ENCODE data around the gene TLL2.

DNA sequence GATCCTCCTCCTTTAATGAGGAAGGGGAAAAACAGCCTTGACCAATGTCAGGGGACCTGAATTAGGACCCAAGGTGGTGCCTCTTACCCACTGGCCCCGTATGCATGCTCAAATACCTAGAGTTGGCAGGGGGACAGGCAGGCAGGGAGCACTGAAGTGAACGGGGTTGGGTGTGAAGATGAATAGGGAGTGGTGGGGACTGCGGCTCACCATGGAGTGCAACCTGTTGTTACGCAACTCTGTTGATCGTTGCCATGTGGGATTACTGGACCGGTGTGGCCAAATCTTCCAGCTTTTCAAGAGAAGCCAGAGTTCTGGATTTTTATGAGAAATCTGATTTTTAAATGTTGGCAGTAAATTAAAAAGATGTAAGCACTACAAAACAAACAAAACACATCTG is 48.1 kb downstream of the TLL2 start:
- TF ChIP-seq, protein P1, sequence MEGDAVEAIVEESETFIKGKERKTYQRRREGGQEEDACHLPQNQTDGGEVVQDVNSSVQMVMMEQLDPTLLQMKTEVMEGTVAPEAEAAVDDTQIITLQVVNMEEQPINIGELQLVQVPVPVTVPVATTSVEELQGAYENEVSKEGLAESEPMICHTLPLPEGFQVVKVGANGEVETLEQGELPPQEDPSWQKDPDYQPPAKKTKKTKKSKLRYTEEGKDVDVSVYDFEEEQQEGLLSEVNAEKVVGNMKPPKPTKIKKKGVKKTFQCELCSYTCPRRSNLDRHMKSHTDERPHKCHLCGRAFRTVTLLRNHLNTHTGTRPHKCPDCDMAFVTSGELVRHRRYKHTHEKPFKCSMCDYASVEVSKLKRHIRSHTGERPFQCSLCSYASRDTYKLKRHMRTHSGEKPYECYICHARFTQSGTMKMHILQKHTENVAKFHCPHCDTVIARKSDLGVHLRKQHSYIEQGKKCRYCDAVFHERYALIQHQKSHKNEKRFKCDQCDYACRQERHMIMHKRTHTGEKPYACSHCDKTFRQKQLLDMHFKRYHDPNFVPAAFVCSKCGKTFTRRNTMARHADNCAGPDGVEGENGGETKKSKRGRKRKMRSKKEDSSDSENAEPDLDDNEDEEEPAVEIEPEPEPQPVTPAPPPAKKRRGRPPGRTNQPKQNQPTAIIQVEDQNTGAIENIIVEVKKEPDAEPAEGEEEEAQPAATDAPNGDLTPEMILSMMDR (IDR thresholded peaks at IDR 0.05; ENCODE audit: borderline replicate concordance, extremely low read depth, low read length, poor library complexity, severe bottlenecking) = no peak
- TF ChIP-seq EZH2 (IDR thresholded peaks at IDR 0.05; ENCODE audit: borderline replicate concordance, low read depth, low read length, severe bottlenecking) = no peak
